HG02852 (cell line): ENCODE results near the gene SMLR1.

ENCODE experiments used
- ATAC-seq: cut with Tn5 transposase; IDR thresholded peaks from one replicate; pipeline ENCODE4 v1.9.1; 2021; ENCODE audit warnings: mild to moderate bottlenecking, moderate library complexity; ENCODE audit not compliant: unreplicated experiment

The SMLR1 gene

DNA sequence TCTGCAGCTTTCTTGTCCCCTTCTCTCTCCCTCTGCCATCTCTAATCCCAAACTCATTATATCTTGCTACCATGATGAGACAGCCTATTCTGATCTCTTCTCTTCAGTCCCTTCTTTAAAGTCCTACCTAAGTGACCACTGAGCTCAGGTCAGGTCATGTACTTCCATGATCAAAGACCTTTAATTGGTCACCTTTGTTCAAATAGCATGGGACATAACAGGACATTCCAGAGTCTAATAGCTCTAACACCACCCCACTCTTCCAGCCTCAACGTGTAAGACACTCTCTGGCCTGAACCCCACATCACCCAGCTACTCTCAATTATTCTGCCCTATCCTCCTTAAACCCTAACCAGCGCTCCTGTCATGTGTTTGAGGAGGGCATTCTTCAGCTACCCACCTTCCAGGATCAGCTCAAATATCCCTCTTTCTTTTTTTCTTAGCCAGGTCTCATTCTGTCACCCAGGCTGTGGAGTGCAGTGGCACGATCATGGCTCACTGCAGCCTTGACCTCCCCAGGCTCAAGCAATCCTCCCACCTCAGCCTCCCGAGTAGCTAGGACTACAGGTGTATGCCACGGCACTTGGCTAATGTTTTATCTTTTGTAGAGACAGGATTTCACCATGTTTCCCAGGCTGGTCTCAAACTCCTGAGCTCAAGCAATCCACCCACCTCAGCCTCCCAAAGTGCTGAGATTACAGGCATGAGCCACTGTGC is 2.1 kb upstream of the SMLR1 start:
- ATAC-seq: no peak

DNA sequence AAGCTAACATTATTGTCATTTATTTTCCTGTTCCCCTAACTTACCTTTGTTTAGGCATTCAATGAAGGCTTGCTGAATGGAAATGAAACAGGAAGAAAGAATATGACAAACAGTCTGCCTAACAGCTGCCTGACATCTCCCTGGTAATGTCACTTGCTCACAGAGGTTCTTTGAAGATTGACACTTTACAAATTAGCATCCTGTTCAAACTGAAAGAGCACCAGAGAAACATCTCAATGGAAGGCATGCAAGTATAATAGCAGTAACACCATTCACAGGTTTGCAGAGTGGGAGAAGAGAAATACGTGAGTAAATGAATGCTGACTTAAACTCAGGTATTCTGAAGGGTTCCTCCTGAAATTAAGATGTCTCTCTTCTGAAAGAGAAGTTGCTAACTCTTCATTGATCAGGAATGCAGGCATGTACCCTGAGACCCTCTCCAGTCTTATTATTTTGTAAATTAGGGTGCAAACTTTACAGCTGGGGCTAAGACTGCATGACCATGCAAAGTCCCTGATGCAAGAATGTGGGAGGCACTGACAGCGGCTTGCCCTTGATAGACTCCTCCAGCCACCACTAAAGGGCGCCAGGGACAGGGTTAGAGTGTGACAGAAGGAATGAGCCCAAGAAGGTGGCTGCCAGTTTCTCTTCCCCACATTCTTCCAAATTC is 1.3 kb upstream of the SMLR1 start:
- no peak for ATAC-seq

DNA sequence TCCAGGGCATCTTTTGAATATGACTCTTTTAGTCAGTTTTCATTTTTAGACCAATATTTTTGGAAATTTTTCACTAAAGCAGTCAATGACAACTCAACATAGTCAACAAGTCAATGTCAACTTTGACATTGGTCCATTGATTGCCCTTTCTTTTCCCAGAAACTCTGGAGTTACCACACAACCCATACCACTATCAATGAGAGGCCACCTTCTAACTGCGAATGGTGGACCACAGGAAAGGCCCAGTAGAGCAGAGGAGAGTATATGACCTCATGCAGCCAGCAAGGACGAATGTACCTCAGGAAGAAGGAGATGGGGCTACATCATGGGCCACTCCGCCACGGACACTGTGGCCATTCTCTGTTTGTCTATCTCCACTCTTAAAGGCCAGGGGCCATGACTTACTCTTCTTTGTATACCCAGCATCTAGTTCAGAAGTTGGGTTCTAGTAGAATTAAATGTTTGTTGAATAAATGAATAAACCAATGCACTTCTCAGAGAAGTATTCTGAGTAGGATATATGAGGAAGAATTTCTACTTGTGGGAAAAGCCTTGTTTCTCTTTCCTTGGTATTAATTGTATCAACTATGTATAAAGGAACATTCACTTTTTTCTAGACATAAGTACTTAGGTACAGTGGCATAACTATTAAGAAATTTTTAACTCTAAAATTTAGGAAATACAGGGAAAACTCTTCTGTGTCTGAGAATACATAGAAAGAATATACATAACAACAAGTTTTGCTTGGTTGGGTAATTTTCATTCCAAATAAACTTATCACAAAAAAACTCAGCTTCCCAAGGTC is 562 bp upstream of the SMLR1 start:
- ATAC-seq: no peak

DNA sequence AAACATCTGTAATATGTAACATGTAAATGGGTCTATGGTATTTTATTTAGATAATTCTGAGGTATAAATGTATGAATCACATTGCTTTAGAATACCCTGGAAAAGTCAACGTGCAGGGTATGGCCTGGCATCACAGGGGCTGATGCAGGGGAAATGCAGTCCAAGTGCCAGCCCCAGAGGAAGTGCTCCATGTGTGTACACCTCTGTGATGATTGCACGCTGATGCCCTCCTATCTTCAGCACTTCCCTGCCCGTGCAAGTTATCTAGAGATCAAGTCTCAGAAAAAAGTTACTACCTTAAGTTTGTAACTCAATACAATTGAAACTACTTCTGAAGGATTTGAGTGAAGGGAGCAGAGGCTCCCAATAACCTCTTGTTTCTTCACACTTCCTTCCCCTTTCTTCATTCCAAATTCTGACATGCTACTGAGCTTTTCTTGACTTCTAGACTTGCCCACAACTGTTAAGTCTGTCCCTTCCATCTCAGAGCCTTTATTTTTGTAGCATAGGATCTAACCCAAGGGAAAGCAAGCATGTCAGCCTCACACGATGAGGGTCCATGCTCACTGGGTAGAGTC is 2.2 kb downstream of the SMLR1 start:
- ATAC-seq: no peak

DNA sequence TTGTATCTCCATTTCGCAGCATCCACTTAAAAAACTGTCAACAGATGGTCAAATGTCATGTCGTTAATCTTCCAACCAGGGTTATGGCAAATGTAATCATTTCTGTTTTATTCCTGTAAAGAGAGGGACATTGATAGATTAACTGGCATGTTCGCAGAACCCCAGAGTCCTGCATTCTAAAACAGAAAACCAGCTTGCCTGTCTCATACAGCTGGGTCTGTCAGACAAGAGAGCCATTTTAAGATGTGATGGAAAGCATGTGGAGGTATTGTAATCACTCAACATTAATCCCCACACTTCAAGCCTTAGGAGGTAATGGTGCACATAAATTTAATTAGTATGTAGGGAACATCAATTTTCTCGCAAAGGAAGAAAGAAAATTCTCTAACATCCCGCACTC is 4.4 kb downstream of the SMLR1 start:
- ATAC-seq: no peak

DNA sequence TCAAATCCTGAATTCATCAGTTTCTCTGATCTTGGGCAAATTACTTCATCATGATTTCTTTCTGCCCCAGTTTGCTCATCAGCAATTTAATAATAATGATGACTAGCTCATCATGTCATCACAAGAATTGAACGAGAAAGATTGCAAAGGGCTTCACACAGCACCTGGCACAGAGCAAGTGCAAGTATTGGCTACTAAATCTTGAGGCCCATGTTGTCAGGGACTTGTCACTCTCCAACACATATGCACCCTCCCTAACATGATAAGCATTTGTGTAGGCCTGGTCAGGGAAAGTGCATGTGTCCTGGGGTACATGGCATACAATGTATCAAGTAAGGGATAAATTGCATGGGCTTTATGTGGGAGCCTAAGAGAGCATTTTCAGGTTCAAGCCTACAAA is 6.4 kb downstream of the SMLR1 start:
- ATAC-seq: no peak

DNA sequence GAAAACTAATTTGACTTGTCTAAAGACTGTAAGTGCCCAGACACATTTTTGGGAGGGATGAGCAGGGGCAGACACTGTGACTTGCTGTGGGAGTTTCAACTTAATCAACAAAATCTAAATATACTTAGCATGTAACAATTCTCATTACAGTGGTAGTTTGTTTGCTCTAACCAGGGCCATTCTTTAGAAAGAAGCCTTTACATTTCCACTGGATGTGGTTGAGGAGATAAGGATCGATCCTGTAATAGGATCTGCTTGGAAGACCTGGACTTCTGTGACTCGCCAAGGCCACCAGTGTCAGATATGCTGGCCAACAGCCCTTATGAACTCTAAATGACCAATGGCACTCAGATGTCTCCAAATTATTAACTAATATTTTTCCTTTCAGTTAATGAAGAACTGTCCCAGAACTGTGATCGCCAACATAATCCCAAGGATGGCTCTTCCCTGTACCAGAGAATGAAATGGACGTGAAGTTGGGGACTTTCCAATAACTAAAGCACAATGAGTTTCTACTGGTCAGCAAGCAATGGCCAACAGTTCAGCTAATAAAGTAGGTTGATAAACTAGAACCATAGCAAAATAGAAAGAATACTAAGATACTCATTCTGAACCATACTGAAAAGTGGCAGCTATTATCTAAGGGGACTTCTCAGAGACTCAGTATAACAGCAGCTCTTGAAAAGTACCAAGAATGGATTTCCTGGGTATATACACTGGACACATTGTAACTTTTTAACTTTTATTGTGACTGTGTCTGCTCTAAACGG is 7.5 kb downstream of the SMLR1 start:
- no peak for ATAC-seq

DNA sequence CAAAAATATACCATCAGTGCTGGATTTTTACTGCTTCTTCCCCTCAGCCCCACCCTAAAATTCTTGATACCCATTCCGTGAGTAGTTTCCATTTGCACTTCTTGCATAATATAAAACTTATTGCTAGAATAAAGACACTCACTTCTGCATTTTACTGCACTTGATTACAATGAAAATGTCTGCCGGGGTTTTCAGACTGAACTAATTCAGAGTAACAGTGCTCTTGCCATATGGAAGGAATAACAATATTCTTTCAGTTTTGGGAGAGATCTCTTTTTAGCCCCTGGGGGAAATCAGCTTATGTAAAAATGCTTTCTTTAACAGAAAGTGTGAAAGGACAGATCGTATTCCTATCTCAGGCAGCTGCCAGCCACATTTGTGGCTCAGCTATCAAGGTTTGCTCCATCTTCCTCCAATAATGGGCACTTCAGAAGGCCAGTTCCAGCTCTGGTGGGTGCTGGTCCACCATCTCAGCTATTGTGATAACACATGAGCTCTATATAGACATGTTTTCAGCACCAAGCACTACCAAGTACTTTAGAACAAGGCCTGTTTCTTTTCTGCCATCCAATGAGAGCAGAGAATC is 8.9 kb downstream of the SMLR1 start:
- no peak for ATAC-seq

DNA sequence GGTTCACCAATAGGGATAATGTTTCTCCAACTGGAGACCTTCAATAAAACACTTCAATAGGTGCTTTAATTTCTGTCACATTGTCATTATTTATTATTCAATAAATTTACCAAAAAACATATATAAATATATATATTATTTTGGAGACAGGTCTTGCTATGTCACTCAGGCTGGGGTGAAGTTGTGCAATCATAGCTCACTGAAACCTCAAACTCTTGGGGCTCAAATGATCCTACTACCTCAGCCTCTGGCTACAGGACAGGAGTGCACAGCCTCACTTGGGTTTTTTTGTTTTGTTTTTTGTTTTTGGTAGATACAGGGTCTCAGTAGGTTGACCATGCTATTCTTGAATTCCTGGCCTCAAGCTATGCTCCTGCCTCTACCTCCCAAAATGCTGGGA is 9.9 kb downstream of the SMLR1 start:
- ATAC-seq: no peak

DNA sequence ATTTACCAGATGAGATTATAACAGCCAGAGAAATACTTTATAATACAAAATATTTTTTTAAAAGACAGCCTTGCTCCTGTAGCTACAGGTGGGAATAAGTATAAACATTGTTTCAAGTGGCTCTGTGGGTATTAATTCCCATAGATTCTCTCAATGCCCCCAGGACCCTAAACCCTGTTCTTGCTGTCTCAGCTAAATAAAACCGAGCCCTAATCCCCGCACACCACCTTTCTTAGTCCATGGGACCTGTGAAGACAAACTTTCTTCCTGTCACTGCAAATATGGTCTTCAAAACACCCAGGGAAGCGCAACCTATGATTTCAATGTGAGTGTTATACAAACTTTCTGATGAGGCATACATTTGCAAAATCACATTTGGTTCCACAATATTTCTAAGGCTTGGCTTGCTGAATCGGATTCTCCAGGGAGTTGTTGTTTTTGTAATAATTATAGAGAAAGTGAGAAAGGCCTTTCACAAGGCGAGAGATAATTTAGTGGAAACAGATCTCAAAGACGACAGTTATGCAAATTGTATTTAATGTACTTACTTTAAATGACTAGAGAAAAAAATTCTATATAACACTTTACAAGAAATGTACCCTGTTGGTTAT is 11.1 kb downstream of the SMLR1 start:
- ATAC-seq: no peak

DNA sequence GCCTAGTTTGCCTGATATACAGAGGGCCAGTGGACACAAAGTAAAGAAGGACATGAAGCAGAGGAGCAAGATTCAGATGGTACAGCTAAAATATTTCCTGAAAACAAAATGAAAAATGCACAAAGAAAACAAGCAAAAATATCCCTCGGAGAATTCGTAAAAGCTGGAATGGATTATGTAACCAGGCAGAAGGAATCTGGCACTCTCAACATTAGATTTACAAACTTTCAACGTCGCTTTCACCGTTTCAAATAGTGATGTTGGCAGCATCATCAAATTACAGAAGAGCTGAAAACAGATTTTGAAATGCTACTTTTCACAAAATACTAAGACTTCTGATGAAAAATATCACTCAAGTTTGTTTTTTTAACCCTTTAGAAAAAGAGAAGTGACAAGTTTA is 11.7 kb downstream of the SMLR1 start:
- no peak for ATAC-seq

DNA sequence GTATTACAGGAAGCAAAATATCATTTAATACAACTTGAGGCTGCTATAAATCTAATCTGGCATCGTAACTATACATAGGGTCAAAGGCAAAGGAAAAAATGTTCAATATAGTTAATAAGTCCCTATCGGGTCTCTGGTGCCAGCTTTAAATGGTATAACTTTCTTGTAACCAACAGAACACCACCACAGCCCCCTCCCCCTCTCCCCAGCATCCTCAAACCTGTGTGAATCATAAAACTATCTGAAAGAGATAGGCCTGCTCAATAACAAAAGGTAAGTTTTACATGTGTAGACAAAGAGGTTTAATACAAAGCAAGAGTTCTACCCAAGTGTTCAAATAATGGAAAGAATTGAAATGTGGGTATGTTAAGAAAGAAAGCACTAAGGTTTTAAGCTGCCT is 12.2 kb downstream of the SMLR1 start:
- ATAC-seq: no peak

DNA sequence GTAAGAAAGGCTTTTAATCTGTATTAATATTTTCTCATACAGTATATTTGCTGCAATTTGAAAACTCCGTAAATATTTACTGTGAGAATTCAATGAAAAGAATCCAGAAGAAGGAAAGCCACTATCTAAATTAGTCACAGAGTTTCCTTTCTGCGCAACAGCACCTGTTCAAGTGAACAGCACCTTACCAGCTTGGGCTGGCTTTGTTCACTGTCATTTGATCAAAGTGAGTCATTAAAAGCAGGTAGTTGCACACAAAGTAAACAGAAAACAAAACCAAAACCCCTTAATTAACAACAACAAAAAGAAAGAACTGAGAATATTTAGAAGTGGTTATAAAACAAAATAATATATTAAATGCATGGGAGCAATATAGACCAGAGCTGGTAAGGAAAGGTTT is 12.8 kb downstream of the SMLR1 start:
- ATAC-seq: no peak

DNA sequence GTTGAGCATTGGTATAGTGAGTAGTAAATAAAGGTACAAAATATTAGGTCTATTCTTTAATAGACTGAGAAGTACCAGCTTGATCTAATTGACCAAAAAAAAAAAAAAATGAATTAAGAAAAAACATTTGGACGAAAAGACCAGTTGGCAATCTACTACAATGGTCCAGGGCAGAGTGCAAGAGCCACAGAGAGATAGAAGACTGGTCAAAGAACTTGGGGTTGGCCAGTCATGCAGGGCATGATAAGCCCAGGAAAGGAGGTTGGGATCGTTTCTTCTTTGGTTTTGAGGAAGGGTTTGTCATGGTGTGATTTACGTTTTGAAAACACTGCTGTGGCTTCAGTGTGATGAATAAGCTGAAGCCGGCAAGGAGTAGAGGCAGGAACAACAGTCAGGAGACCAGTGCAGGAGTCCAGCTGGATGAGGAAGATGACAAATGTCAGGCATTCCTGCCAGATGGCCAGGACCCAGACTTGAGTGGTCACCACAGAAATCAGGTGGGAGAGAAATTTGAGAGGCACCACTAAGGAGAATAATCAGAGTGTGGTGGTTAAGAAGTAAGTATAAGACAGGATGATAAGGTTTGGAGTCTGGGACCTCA is 14.0 kb downstream of the SMLR1 start:
- ATAC-seq: no peak

DNA sequence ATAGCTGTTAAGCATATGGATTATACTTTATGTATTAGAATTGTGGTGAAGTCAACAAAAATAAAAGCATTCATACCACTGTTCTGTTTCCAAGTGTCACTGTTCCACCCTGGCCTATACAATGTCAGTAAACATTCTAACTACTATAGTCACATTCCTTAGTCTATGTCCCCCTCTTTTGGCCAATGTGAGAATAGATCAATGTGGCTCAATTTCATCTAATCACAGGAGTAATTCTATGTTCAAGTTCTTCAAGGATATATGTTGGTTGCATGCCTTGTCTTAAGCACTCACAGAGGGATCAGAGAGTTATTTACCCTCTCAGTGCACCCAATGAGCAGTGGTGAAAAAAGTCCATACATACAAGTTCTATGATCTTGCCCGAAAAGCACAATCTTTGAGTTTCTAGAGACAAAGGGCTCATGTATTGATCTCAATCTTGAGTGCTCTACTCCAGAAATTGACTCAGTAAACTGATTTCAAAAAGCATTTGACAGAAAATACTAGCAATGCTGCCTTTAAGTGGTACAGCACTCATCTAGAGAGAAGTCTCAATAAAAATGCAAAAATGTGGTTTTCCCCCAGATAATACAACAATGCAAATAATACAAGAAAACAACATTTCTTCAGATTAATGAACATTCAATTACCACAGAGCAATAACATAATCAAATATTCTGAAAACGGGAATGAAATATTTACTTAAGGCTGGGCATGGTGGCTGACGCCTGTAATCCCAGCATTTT is 16.5 kb downstream of the SMLR1 start:
- peak; percentile 48 for ATAC-seq

DNA sequence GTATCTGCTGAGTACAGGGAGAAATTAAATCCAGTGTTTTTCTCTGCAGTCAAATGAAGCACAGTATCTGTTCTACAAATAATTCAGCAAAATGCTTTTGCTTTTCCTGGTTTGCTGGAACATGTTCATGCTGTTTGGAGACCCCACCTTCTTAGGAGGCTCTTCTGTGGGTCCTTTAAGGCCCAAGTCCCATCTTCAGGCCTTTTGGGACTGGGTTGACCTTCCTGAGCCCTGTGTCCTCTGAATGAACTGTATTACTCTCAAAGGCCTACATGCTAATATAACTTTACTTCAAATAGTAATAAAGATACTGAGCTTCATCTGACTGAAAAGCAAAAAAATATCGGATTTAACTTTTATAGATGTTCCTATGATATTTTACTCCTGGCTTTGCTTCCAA is 19.3 kb downstream of the SMLR1 start:
- no peak for ATAC-seq

DNA sequence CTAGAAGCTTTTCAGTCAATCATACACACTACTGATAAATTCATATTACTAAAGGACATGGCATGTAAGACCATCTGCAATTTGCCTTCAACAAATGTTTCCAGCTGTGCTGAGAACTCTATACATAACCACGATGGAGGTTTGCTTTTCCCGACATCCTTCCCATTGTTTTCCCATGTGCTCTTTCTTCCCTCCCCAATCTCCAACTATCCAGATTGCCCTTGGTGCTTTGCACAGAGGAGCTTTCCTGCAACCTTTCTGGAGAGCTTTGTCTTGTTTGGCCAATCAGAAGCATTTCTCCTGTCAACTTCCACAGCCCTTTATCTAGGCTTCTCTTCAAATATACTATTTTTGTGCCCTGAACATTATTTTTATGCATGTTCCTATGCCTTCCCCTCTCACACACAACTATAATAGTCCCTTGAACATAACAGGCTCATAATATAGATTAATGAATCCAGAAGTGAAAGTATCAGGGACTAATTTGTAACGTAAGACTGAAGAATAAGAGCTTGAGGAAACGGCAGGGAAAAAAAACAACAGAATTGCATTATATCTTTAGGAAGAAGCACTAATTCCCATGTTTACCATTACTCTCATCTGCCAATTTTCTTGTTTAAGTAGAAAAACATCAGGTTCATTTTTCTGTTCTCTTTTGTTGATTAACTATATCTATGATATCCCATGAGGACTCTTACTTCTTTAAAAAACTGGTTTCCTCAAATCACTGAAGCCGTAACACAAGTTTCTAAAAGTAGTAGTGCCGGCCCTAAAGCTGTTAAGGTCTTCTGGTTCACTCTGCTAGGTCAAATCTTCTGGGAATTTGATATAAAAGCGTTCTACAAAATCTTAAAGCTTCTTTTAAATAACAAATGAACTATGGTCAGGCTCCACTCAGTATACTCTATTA is 20.1 kb downstream of the SMLR1 start:
- ATAC-seq: no peak

DNA sequence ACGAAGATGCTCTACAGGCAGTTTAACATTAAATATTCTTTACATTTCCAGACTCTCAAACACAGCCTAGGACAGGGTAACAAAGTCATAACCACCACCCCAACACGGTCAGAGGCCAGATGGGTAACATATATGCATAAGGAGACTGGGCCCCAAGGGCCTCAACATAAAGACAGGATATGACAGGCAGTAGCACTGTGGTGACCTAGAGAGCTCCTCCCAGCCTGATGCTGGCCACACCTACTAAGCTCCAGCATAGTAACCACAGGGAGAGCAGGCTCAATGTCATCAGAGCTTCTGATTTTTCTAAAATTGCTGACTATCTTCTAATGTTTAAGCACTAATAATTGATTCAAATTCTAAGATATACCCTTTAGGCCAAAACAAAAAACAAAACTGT is 21.7 kb downstream of the SMLR1 start:
- ATAC-seq: peak; percentile 77
